H1 (cell line): Measurements from ENCODE around the gene TMEM236.

Source experiments
- CBX5 ChIP-seq: fragments of 300-800, 300-1000 bp; sonication (generic); IDR thresholded peaks from 2 replicates; pipeline ENCODE4 v1.7.1; 2016; ENCODE audit warnings: antibody characterized with exemption, low read length, low read depth
- CHD2 ChIP-seq: IDR thresholded peaks from 2 replicates; pipeline ENCODE4 v1.6.1; 2012; ENCODE audit warnings: low read length, improper control_type of control experiment
- EP300 ChIP-seq, 2 experiments: IDR thresholded peaks; 1 replicate in 1 of 2; 2 replicates in 1 of 2; pipeline ENCODE4 v1.6.1; 2011 to 2012; ENCODE audit warnings: low read depth in 2 of 2, low read length in 2 of 2, mild to moderate bottlenecking in 2 of 2, borderline replicate concordance in 1 of 2, inconsistent platforms in 1 of 2, moderate library complexity in 1 of 2
- NRF1 ChIP-seq: IDR thresholded peaks from 2 replicates; pipeline ENCODE4 v1.6.1; 2011; ENCODE audit warnings: mild to moderate bottlenecking, low read depth, low read length, improper control_type of control experiment
- POLR2A ChIP-seq, 2 experiments: IDR thresholded peaks; 1 replicate in 1 of 2; 2 replicates in 1 of 2; pipeline ENCODE4 v1.6.1; 2011; ENCODE audit warnings: low read depth in 2 of 2, low read length in 2 of 2, mild to moderate bottlenecking in 2 of 2; ENCODE audit errors: control extremely low read depth in 1 of 2
- POLR2AphosphoS5 ChIP-seq: IDR thresholded peaks from 2 replicates; pipeline ENCODE4 v1.6.1; 2011; ENCODE audit warnings: low read depth, low read length
- RNF2 ChIP-seq: fragments of 200-900, 300-1000 bp; sonication (generic); IDR thresholded peaks from 2 replicates; pipeline ENCODE4 v1.7.1; 2016; ENCODE audit warnings: borderline replicate concordance, low read depth, mild to moderate bottlenecking, antibody characterized with exemption, low read length; ENCODE audit not compliant: poor library complexity, severe bottlenecking; ENCODE audit errors: missing control alignments
- SIRT6 ChIP-seq: IDR thresholded peaks from one replicate; pipeline ENCODE4 v1.7.1; 2012; ENCODE audit warnings: low read length, inconsistent platforms
- SP1 ChIP-seq: IDR thresholded peaks from 2 replicates; pipeline ENCODE4 v1.6.1; 2011; ENCODE audit warnings: low read depth, low read length
- TBP ChIP-seq: IDR thresholded peaks from 2 replicates; pipeline ENCODE4 v1.6.1; 2011; ENCODE audit warnings: low read depth, low read length, improper control_type of control experiment
- ZNF274 ChIP-seq: IDR thresholded peaks from 2 replicates; pipeline ENCODE4 v1.7.0; 2012; ENCODE audit warnings: low read length, borderline replicate concordance; ENCODE audit errors: extremely low read depth
- TF ChIP-seq, protein P1 (sequence below), 3 experiments: IDR thresholded peaks; 1 replicate in 2 of 3; 2 replicates in 1 of 3; pipeline versions ENCODE4 v1.5.1 to v1.6.1; 2011; ENCODE audit warnings: low read length in 3 of 3, mild to moderate bottlenecking in 3 of 3, inconsistent platforms in 2 of 3, low read depth in 1 of 3, moderate library complexity in 1 of 3; ENCODE audit not compliant: insufficient read depth in 1 of 3; ENCODE audit errors: control extremely low read depth in 1 of 3

DNA sequence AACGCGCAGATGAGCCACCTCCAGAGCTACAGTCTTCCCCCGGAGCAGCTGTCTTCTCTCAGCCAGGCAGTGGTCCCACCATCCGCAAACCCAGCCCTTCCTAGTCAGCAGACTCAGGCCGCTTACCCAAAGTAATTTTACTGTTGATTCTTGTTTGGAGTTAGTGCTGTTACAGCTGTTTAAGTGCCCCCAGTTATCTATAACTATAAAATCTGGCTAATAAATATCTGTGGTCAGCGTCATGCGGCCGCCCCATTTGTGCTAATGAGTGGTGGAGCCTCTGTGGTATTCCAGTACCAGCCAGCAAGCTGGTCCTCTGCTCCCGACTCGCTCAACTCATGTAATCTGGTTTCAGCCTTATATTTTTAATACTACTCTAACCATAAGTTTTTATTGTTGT lies 43.2 kb upstream of the TMEM236 start:
- no peak for TF ChIP-seq TBP
- TF ChIP-seq SIRT6 = no peak
- TF ChIP-seq, protein P1, sequence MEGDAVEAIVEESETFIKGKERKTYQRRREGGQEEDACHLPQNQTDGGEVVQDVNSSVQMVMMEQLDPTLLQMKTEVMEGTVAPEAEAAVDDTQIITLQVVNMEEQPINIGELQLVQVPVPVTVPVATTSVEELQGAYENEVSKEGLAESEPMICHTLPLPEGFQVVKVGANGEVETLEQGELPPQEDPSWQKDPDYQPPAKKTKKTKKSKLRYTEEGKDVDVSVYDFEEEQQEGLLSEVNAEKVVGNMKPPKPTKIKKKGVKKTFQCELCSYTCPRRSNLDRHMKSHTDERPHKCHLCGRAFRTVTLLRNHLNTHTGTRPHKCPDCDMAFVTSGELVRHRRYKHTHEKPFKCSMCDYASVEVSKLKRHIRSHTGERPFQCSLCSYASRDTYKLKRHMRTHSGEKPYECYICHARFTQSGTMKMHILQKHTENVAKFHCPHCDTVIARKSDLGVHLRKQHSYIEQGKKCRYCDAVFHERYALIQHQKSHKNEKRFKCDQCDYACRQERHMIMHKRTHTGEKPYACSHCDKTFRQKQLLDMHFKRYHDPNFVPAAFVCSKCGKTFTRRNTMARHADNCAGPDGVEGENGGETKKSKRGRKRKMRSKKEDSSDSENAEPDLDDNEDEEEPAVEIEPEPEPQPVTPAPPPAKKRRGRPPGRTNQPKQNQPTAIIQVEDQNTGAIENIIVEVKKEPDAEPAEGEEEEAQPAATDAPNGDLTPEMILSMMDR (IDR thresholded peaks at IDR 0.05; ENCODE audit: control extremely low read depth in 1 of 3, insufficient read depth in 1 of 3, low read depth in 1 of 3, low read length in 3 of 3) = no peak
- no peak for TF ChIP-seq CBX5
- TF ChIP-seq CHD2 = no peak
- no peak for TF ChIP-seq NRF1
- TF ChIP-seq POLR2AphosphoS5 = no peak
- TF ChIP-seq RNF2 = no peak
- no peak for TF ChIP-seq EP300 (IDR thresholded peaks at IDR 0.05; ENCODE audit: borderline replicate concordance in 1 of 2, low read depth in 2 of 2, low read length in 2 of 2)
- TF ChIP-seq SP1 = no peak
- TF ChIP-seq ZNF274 = no peak
- no peak for TF ChIP-seq POLR2A (IDR thresholded peaks at IDR 0.05; ENCODE audit: control extremely low read depth in 1 of 2, low read depth in 2 of 2, low read length in 2 of 2)
